Measurements from ENCODE around the gene WWOX. TPM values are rescaled to one million over a fixed set of nuclear protein-coding genes. Genes with fewer than 3 reads are reported as not detected.

WWOX gene
- total and polyA plus RNA-seq, 2 of the 4 experiments (the other 2 are of a cell fraction): 2.7 to 5.4 TPM

GRCh38 chr16:78619811-78620210 lies 520.4 kb downstream of the WWOX start:
- Histone ChIP-seq H4K8ac (ENCODE audit: low read depth in 2 of 2, low read length in 2 of 2) (no peak overlapping the region), H3K27me3 (ENCODE audit: control insufficient read depth, insufficient read depth, low read length) (no peaks in the 10 kb centered on the region), H3K23ac (ENCODE audit: low read depth, low read length) (no peak overlapping the region), H2BK120ac (ENCODE audit: low read depth, low read length) (no peak overlapping the region), H4K5ac (ENCODE audit: low read depth, low read length) (no peak overlapping the region), H2BK20ac (ENCODE audit: low read depth, low read length) (no peak overlapping the region), H2BK5ac (ENCODE audit: low read depth, low read length, poor library complexity, severe bottlenecking) (no peak overlapping the region), H3K4me3 (ENCODE audit: insufficient read depth, low read depth, low read length) (no peak overlapping the region), H3K9ac (ENCODE audit: low read depth, low read length) (no peak overlapping the region), H2AK9ac (replicated peaks; ENCODE audit: low read depth, low read length, poor library complexity) (no peak overlapping the region), H3K4me1 (ENCODE audit: control insufficient read depth, insufficient read depth, low read length) (no peaks in the 10 kb centered on the region), H3K36me3 (ENCODE audit: control insufficient read depth, insufficient read depth, low read length) (no peaks in the 10 kb centered on the region), H3K4ac (ENCODE audit: low read depth, low read length) (no peak overlapping the region), H2BK15ac (ENCODE audit: low read depth, low read length) (no peak overlapping the region), H3K56ac (ENCODE audit: extremely low read depth, insufficient read depth, low read length) (no peak overlapping the region), H4K20me1 (ENCODE audit: insufficient read depth, low read length) (no peaks in the 10 kb centered on the region), H3K9me3 (ENCODE audit: control insufficient read depth, insufficient read depth, low read length) (peaks cover 22% of the 10 kb centered on the region), H3K27ac (ENCODE audit: insufficient read depth, low read length) (no peak overlapping the region), H3K14ac (replicated peaks; ENCODE audit: low read depth, low read length) (no peak overlapping the region), H3K9me1 (ENCODE audit: insufficient read depth, low read length) (no peaks in the 10 kb centered on the region), H3K79me1 (ENCODE audit: low read depth in 1 of 2, low read length in 2 of 2) (no peaks in the 10 kb centered on the region), H3K18ac (ENCODE audit: low read depth, low read length) (no peak overlapping the region), H2AK5ac (ENCODE audit: low read depth, low read length) (no peak overlapping the region), H4K91ac (ENCODE audit: insufficient read depth, low read depth, low read length) (no peak overlapping the region), H2AFZ (replicated peaks; ENCODE audit: low read length, poor library complexity) (no peak overlapping the region), H3K4me2 (ENCODE audit: low read depth, low read length) (no peak overlapping the region)
- in situ Hi-C loops (cut with MboI; ENCODE audit: low sequenced_read_pairs): no loop called here
- dilution Hi-C loops (cut with HindIII; ENCODE audit: low sequenced_read_pairs, unreplicated experiment): no loop called here
- BruUV-seq (replicated peaks): no TSS peak
- intact Hi-C loops (cut with micrococcal nuclease): no loop called here
- TF ChIP-seq SMC3 (IDR thresholded peaks at IDR 0.05; ENCODE audit: low read depth, low read length): no peak
- no peak for TF ChIP-seq RFX5 (IDR thresholded peaks at IDR 0.05; ENCODE audit: low read depth, low read length)
- TF ChIP-seq BHLHE40 (IDR thresholded peaks at IDR 0.05; ENCODE audit: low read depth, low read length): no peak
- no peak for TF ChIP-seq FOS (IDR thresholded peaks at IDR 0.05; ENCODE audit: low read depth, low read length)
- no peak for TF ChIP-seq CEBPB (IDR thresholded peaks at IDR 0.05; ENCODE audit: low read depth, low read length)
- TF ChIP-seq USF2 (IDR thresholded peaks at IDR 0.05; ENCODE audit: low read depth, low read length): no peak
- TF ChIP-seq MXI1 (IDR thresholded peaks at IDR 0.05; ENCODE audit: borderline replicate concordance, low read depth, low read length): no peak
- no peak for TF ChIP-seq CHD1 (IDR thresholded peaks at IDR 0.05; ENCODE audit: low read depth, low read length)
- TF ChIP-seq MAZ (IDR thresholded peaks at IDR 0.05; ENCODE audit: borderline replicate concordance, low read depth, low read length): no peak
- no peak for TF ChIP-seq RAD21 (IDR thresholded peaks at IDR 0.05; ENCODE audit: low read length)
- TF ChIP-seq NFE2L2 (IDR thresholded peaks at IDR 0.05; ENCODE audit: low read depth, low read length): no peak
- no peak for TF ChIP-seq MAFK (IDR thresholded peaks at IDR 0.05; ENCODE audit: low read depth, low read length)
- no peak for TF ChIP-seq ELK1 (IDR thresholded peaks at IDR 0.05; ENCODE audit: borderline replicate concordance, low read depth, low read length)
- TF ChIP-seq POLR2A (IDR thresholded peaks at IDR 0.05; ENCODE audit: low read depth, low read length): no peak
- no peak for TF ChIP-seq CTCF (conservative IDR thresholded peaks at IDR 0.05; ENCODE audit: low read depth, low read length)
- no peak for TF ChIP-seq RCOR1 (IDR thresholded peaks at IDR 0.05; ENCODE audit: insufficient replicate concordance, low read length)
- WGBS, 2 experiments (ENCODE audit: extremely low coverage in 2 of 2, insufficient read length in 1 of 2): no CpG with 5 or more reads among the region's 3 CpGs
- no peak for DNase-seq
- ATAC-seq (ENCODE audit: low read depth): no peak
- ChIA-PET CTCF (no interaction called here), POLR2A (ENCODE audit: unreplicated experiment) (no interaction called here)
